HG03175 (cell line): ENCODE results near the gene SHISA6.

Experiments used
- ATAC-seq: cut with Tn5 transposase; IDR thresholded peaks from one replicate; pipeline ENCODE4 v1.9.1; 2021; ENCODE audit warnings: mild to moderate bottlenecking, moderate library complexity; ENCODE audit not compliant: unreplicated experiment

Gene SHISA6

GRCh38 chr17:11340803-11341202, 99.8 kb downstream of the SHISA6 start:
- no peak for ATAC-seq

GRCh38 chr17:11342138-11342537, 101.1 kb downstream of the SHISA6 start:
- no peak for ATAC-seq

- no peak for ATAC-seq
Observed at GRCh38 chr17:11349106-11349505, 108.1 kb downstream of the SHISA6 start.

- no peak for ATAC-seq
Observed at GRCh38 chr17:11351479-11351878, 110.5 kb downstream of the SHISA6 start.

- no peak for ATAC-seq
Observed at GRCh38 chr17:11353601-11354000, 112.6 kb downstream of the SHISA6 start.

- ATAC-seq, result no peak
Observed at GRCh38 chr17:11356371-11356770, 115.4 kb downstream of the SHISA6 start.

- ATAC-seq, result no peak
Observed at GRCh38 chr17:11363565-11364117, 122.6 kb downstream of the SHISA6 start.

GRCh38 chr17:11366272-11366850, 125.3 kb downstream of the SHISA6 start:
- ATAC-seq, result no peak

- ATAC-seq, result no peak
Observed at GRCh38 chr17:11369575-11369974, 128.6 kb downstream of the SHISA6 start.

GRCh38 chr17:11372692-11373091, 131.7 kb downstream of the SHISA6 start:
- no peak for ATAC-seq

- no peak for ATAC-seq
Observed at GRCh38 chr17:11378506-11378905, 137.5 kb downstream of the SHISA6 start.

GRCh38 chr17:11380761-11381160, 139.7 kb downstream of the SHISA6 start:
- ATAC-seq, result no peak

- ATAC-seq, result no peak
Observed at GRCh38 chr17:11383157-11383556, 142.1 kb downstream of the SHISA6 start.

- no peak for ATAC-seq
Observed at GRCh38 chr17:11384131-11384530, 143.1 kb downstream of the SHISA6 start.

GRCh38 chr17:11387610-11388009, 146.6 kb downstream of the SHISA6 start:
- no peak for ATAC-seq

- no peak for ATAC-seq
Observed at GRCh38 chr17:11388054-11388453, 147.0 kb downstream of the SHISA6 start.

- ATAC-seq, result no peak
Observed at GRCh38 chr17:11389583-11389982, 148.6 kb downstream of the SHISA6 start.

GRCh38 chr17:11391134-11391533, 150.1 kb downstream of the SHISA6 start:
- ATAC-seq, result no peak

- ATAC-seq, result no peak
Observed at GRCh38 chr17:11404431-11405276, 163.6 kb downstream of the SHISA6 start.

GRCh38 chr17:11406716-11407115, 165.7 kb downstream of the SHISA6 start:
- ATAC-seq, result no peak

- ATAC-seq, result no peak
Observed at GRCh38 chr17:11412654-11413053, 171.6 kb downstream of the SHISA6 start.

GRCh38 chr17:11418342-11418741, 177.3 kb downstream of the SHISA6 start:
- no peak for ATAC-seq
